Keratinocyte (primary cell): ENCODE data around the gene SCT.

ENCODE experiments used
- CTCF ChIP-seq, 3 experiments: IDR thresholded peaks in 1 of 3; conservative IDR thresholded peaks in 1 of 3; optimal IDR thresholded peaks in 1 of 3; 2 replicates in 2 of 3; 3 replicates in 1 of 3; pipeline versions ENCODE3 to v1.5.1; 2011; ENCODE audit warnings: low read length in 3 of 3, mild to moderate bottlenecking in 3 of 3, moderate library complexity in 2 of 3, control low read depth in 1 of 3, inconsistent platforms in 1 of 3; ENCODE audit not compliant: insufficient read depth in 2 of 3; ENCODE audit errors: extremely low read depth in 1 of 3
- EZH2 ChIP-seq: IDR thresholded peaks from one replicate; pipeline ENCODE4 v1.6.1; 2012; ENCODE audit warnings: inconsistent platforms, mild to moderate bottlenecking, low read length, moderate library complexity

GRCh38 chr11:653837-654236 is 26.9 kb upstream of the SCT start:
- TF ChIP-seq CTCF (optimal IDR thresholded peaks at IDR 0.05 in 1 of 3, IDR thresholded peaks at IDR 0.05 in 1 of 3, conservative IDR thresholded peaks at IDR 0.05 in 1 of 3; ENCODE audit: extremely low read depth in 1 of 3, insufficient read depth in 2 of 3, low read length in 3 of 3) (no peak), EZH2 (no peak)
